NT2/D1 (cell line): ENCODE measurements around the gene RGSL1.

Source experiments
- SUZ12 ChIP-seq: IDR thresholded peaks from 2 replicates; pipeline ENCODE4 v1.6.1; 2011; ENCODE audit not compliant: insufficient read length, insufficient read depth; ENCODE audit errors: extremely low read depth
- YY1 ChIP-seq: IDR thresholded peaks from 2 replicates; pipeline ENCODE4 v1.6.1; 2011; ENCODE audit not compliant: insufficient read length, insufficient read depth
- ZNF274 ChIP-seq: IDR thresholded peaks from 2 replicates; pipeline ENCODE4 v1.6.1; 2011; ENCODE audit warnings: mild to moderate bottlenecking, low read depth, low read length

DNA sequence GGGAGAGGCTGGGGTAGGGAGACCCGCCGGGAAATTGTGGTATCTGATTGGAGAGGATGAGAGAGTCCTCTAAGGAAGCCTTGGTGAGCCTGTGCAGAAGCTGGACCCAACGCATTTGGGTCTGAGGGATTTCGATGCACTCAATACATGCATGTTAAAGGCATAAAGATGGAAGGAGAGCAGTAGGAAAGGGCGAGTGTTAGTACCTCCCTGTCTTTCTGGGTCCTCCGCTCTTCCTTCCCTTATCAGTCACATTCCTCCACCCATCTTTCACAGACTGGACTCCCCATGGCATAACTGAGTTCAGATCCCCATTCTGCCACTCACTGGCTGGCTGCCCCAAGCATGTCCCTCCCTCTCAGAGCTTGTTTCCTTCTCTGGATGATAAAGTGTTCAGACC, 147.0 kb downstream of the RGSL1 start:
- TF ChIP-seq ZNF274 (no peak), SUZ12 (no peak), YY1 (no peak)
